Middle frontal gyrus (tissue), 1 donor: ENCODE data around the gene RHOBTB3.

Experiments
- DNase-seq: peaks from one replicate; pipeline ENCODE4 v3.0.0-alpha.2; 2015; ENCODE audit warnings: low spot score; ENCODE audit errors: extremely low spot score

Gene RHOBTB3

GRCh38 chr5:95837492-95837891 is 106.4 kb downstream of the RHOBTB3 start:
- DNase-seq, result no peak

- no peak for DNase-seq
Measured at GRCh38 chr5:95838001-95838520, 106.9 kb downstream of the RHOBTB3 start.

- DNase-seq, result no peak
Measured at GRCh38 chr5:95838556-95838955, 107.4 kb downstream of the RHOBTB3 start.

- no peak for DNase-seq
Measured at GRCh38 chr5:95839658-95840057, 108.5 kb downstream of the RHOBTB3 start.

GRCh38 chr5:95840956-95841705 is 110.0 kb downstream of the RHOBTB3 start:
- no peak for DNase-seq

GRCh38 chr5:95841914-95842812 is 111.0 kb downstream of the RHOBTB3 start:
- no peak for DNase-seq

- DNase-seq, result no peak
Measured at GRCh38 chr5:95842854-95843544, 111.9 kb downstream of the RHOBTB3 start.

- DNase-seq, result no peak
Measured at GRCh38 chr5:95843733-95844223, 112.6 kb downstream of the RHOBTB3 start.

- no peak for DNase-seq
Measured at GRCh38 chr5:95845391-95845790, 114.3 kb downstream of the RHOBTB3 start.
